GM12865 (cell line): Measurements from ENCODE around the gene PFDN6.

Experiments
- DNase-seq: peaks from one replicate; pipeline ENCODE4 v3.0.0; 2010; ENCODE audit warnings: low read depth
- H3K4me3 ChIP-seq: 2 replicates; pipeline ENCODE4 v1.5.1; 2011; ENCODE audit warnings: mild to moderate bottlenecking, low read depth, low read length, control low read depth
- CTCF ChIP-seq: IDR thresholded peaks from 2 replicates; pipeline ENCODE4 v1.5.1; 2011; ENCODE audit warnings: low read length, control low read depth, low read depth, inconsistent platforms; ENCODE audit not compliant: insufficient read depth; ENCODE audit errors: missing control alignments

The PFDN6 gene

GRCh38 chr6:33288921-33289783 is at the start of gene PFDN6, which contains the start of gene WDR46:
PFDN6 (plus strand) TSS chr6:33289601; CDS start chr6:33289857, 256 bp downstream.
WDR46 (minus strand) TSS chr6:33289239; CDS start chr6:33289170, 69 bp downstream.
- no peak for TF ChIP-seq CTCF
- DNase-seq: peak; percentile 92
- H3K4me3 ChIP-seq: peak within 1 kb of the TSS; percentile 79

GRCh38 chr6:33241968-33242367 is 47.4 kb upstream of the PFDN6 start:
- no peak for DNase-seq
- H3K4me3 ChIP-seq: no peak overlapping the region
- TF ChIP-seq CTCF: no peak

- no peak for TF ChIP-seq CTCF
- no peak for DNase-seq
- H3K4me3 ChIP-seq: no peak overlapping the region
Measured at GRCh38 chr6:33243476-33243875, 45.9 kb upstream of the PFDN6 start.

- peak; percentile 92 for DNase-seq
- peak; percentile 96 for TF ChIP-seq CTCF
- H3K4me3 ChIP-seq: peak overlapping the region; percentile 69
Measured at GRCh38 chr6:33247977-33248642, 41.3 kb upstream of the PFDN6 start.

GRCh38 chr6:33248643-33248931 is 40.8 kb upstream of the PFDN6 start:
- DNase-seq: no peak
- H3K4me3 ChIP-seq: peak overlapping the region; percentile 69
- TF ChIP-seq CTCF: no peak

GRCh38 chr6:33248932-33249731 is 40.3 kb upstream of the PFDN6 start:
- peak; percentile 99 for DNase-seq
- no peak for TF ChIP-seq CTCF
- H3K4me3 ChIP-seq: peak overlapping the region; percentile 80
